ENCODE data around the gene CTNNA1.
A peak's percentile ranks its signal among the peaks of the same experiment; 100 is the strongest.

The CTNNA1 gene

DNA sequence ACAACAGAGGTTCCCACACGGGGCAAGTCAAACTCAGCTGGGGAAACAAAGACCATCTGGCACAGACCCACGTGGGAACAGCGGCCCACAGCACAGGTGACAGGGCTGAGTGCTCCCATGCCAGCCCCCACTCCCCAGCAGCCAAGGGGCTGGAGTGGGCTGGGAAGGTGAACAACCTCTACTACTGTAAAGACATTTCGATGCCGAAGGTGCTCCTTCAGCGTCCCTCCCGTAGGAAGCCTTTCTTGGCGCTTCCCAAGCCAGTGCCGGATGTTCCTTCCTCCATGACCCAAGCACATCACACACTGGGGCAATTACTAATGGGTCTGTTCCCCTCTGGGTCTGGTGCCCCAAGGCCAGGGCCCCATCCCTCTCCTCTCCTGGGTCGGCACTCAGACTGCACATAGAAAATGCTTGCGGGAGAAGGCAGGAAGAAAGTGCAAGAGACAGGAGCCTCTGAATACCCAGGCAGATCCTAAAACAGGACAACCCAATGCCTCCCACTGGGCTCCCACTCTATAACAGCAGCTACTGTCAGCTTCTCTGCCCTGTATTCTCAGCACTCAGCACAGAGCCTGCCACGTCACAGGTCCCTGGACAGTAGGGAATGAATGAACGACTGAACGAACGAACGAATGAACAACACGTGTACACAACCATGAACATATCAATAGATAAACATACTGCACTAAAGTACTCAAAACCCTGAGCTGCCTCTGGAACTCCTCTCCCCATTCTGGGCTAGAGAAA lies 198.9 kb downstream of the CTNNA1 start:
- H3K4me3 Mint-ChIP-seq, result no peak overlapping the region
- no peaks in the 10 kb centered on the region for H3K27me3 Mint-ChIP-seq
- H3K27ac Mint-ChIP-seq, result peak overlapping the region in 1 of 2 donors; percentile 74
- ATAC-seq (no peak), DNase-seq (no peak)
- peaks cover 21% of the 10 kb centered on the region for H3K4me1 Mint-ChIP-seq
- no peaks in the 10 kb centered on the region for H3K9me3 Mint-ChIP-seq

DNA sequence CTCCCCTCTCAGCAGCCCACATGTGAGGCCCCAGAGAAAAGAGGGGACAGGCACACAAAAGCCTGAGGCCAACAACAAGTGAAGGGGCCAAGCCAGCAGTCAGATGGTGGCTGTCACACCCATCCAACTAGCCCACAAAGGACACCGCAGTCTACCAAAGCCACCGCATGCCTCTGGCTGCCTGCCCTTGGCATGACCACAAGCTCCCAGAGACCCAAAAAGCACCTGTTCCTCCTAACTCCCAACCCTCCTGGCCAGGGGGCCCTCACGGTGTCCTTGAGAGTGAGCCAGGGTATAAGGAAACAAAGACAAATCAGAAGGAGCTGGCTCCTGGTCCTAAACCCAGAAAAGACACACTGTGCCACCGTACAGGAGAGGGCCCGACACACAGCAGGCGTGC lies 199.7 kb downstream of the CTNNA1 start:
- Mint-ChIP-seq H3K27me3 (no peaks in the 10 kb centered on the region), H3K4me1 (peaks cover 21% of the 10 kb centered on the region), H3K27ac (peak overlapping the region; percentile 80 to 86), H3K9me3 (no peaks in the 10 kb centered on the region), H3K4me3 (peak overlapping the region in 1 of 2 donors; percentile 16)
- ATAC-seq (peak; percentile 11), DNase-seq (no peak)

GRCh38 chr5:138953387-138954256 lies 200.4 kb downstream of the CTNNA1 start:
- no peaks in the 10 kb centered on the region for H3K27me3 Mint-ChIP-seq
- H3K4me1 Mint-ChIP-seq, result peaks cover 21% of the 10 kb centered on the region
- peak; percentile 72 for ATAC-seq
- no peaks in the 10 kb centered on the region for H3K9me3 Mint-ChIP-seq
- DNase-seq, result no peak
- peak overlapping the region in 1 of 2 donors; percentile 19 for H3K4me3 Mint-ChIP-seq
- peak overlapping the region in 1 of 2 donors; percentile 86 for H3K27ac Mint-ChIP-seq

DNA sequence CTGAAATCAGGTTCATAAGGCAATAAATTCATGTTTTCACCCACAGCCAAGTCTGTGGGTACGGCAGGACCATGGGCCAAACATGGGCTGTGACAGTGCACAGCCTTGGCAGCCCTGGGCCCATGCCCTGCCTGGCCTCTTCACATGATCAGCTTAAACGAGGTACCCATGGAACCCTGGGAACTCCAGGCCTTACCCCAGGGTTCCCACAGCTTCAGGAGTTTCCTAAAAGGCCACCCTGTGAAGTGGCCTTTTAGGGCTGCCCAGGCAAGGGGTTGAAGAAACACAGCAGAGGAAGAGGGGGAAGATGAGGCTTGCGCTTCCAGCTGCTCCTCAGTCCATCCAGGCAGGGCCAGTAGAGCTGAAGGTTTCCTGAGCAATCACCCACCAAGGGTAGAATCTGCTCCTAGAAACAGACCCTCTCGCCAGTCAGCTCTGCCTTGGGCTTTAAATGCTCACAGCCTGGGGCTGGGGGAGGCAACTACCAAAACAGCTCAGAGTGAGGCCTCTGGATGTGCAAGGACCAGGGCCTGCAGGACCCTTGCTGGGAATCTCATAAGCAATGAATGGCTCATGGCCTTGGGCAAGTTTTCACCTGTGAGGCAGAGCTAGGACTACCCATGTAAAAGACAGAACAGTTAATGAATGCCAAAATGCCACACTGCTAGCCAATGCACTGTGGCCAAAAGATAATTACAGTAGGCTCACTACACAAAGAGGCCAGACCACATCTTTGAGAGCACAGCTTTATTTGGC lies 201.2 kb downstream of the CTNNA1 start:
- DNase-seq (no peak), ATAC-seq (no peak)
- no peak overlapping the region for H3K27ac Mint-ChIP-seq
- H3K27me3 Mint-ChIP-seq, result no peaks in the 10 kb centered on the region
- peaks cover 21% of the 10 kb centered on the region for H3K4me1 Mint-ChIP-seq
- no peaks in the 10 kb centered on the region for H3K9me3 Mint-ChIP-seq
- H3K4me3 Mint-ChIP-seq, result no peak overlapping the region

DNA sequence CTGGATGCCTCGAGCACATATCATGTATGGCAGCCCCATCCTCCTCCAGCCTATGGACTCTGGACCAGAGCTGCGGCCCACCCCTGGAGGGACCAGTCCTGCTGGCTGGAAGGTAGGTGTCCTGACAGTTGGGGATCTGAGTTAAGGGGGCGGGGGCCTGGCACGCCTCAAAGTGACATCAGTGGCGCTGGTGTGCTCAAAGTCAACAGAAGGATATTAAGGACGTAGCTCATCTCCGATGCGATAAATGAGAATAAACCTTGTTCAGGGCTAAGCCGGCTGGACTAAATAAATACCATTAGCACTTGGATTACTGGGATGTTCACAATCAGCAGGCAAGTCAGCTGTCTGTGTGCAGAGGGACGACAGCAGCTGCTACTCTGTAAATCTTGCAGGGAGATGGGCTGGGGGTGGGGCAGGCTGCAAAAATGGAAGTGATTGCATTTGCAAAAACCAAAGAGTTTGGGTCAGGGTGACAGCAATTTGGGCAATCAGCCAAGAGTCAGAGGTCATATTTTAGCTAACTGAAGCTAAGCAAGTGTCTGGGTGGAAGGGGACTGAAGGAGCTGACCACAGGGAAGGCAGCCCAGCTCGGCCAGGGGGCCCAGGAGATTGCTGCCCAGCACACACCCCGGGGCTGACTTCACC lies 201.9 kb downstream of the CTNNA1 start:
- Mint-ChIP-seq H3K27ac (no peak overlapping the region), H3K4me1 (peaks cover 21% of the 10 kb centered on the region), H3K4me3 (no peak overlapping the region), H3K9me3 (no peaks in the 10 kb centered on the region), H3K27me3 (no peaks in the 10 kb centered on the region)
- ATAC-seq, result no peak
- no peak for DNase-seq

GRCh38 chr5:138955671-138956295 lies 202.6 kb downstream of the CTNNA1 start:
- ATAC-seq, result no peak
- H3K9me3 Mint-ChIP-seq, result no peaks in the 10 kb centered on the region
- H3K4me1 Mint-ChIP-seq, result peaks cover 21% of the 10 kb centered on the region
- no peak overlapping the region for H3K4me3 Mint-ChIP-seq
- H3K27ac Mint-ChIP-seq, result no peak overlapping the region
- no peak for DNase-seq
- H3K27me3 Mint-ChIP-seq, result no peaks in the 10 kb centered on the region

- H3K4me1 Mint-ChIP-seq, result peaks cover 21% of the 10 kb centered on the region
- H3K27ac Mint-ChIP-seq, result peak overlapping the region; percentile 17 to 30
- H3K9me3 Mint-ChIP-seq, result no peaks in the 10 kb centered on the region
- H3K27me3 Mint-ChIP-seq, result no peaks in the 10 kb centered on the region
- DNase-seq (no peak), ATAC-seq (no peak)
- H3K4me3 Mint-ChIP-seq, result no peak overlapping the region
Measured at GRCh38 chr5:138956801-138957200, 203.6 kb downstream of the CTNNA1 start.

DNA sequence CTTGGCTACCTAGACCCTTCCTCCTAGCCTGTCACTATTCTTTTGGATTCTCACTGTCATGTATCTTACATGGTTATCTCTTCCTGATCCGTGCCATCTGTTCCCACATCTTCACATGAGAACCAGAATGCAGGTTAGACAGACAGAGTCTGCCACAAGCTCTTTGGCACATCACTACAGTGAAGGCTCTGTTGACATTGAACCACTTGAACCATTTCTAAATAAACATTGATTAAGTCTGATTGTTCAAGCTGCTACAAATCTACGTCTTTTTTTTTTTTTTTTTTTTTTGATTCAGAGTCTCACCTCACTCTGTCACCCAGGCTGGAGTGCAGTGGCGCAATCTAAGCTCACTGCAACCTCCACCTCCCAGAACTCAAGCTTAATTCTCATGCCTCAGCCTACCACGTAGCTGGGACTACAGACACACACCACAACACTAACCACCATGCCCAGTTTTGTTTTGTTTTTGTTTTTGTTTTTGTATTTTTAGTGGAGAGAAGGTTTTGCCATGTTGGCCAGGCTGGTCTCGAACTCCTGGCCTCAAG lies 207.0 kb downstream of the CTNNA1 start:
- no peak overlapping the region for H3K4me3 Mint-ChIP-seq

GRCh38 chr5:138961221-138961620 lies 208.0 kb downstream of the CTNNA1 start:
- Mint-ChIP-seq H3K4me1 (no peaks in the 10 kb centered on the region), H3K9me3 (no peaks in the 10 kb centered on the region), H3K27me3 (no peaks in the 10 kb centered on the region), H3K4me3 (no peak overlapping the region), H3K27ac (no peak overlapping the region)
- DNase-seq (no peak), ATAC-seq (no peak)

More for the DNA sequence above, 207.0 kb downstream of the CTNNA1 start:
- H3K9me3 Mint-ChIP-seq, result no peaks in the 10 kb centered on the region
- no peaks in the 10 kb centered on the region for H3K27me3 Mint-ChIP-seq
- ATAC-seq (no peak), DNase-seq (no peak)
- no peak overlapping the region for H3K27ac Mint-ChIP-seq
- no peaks in the 10 kb centered on the region for H3K4me1 Mint-ChIP-seq

GRCh38 chr5:138961729-138962128 lies 208.5 kb downstream of the CTNNA1 start:
- H3K4me1 Mint-ChIP-seq, result no peaks in the 10 kb centered on the region
- peak overlapping the region in 1 of 2 donors; percentile 49 for H3K27ac Mint-ChIP-seq
- H3K4me3 Mint-ChIP-seq, result no peak overlapping the region
- no peaks in the 10 kb centered on the region for H3K27me3 Mint-ChIP-seq
- DNase-seq, result no peak
- no peaks in the 10 kb centered on the region for H3K9me3 Mint-ChIP-seq
- no peak for ATAC-seq

GRCh38 chr5:138962614-138963370 lies 209.6 kb downstream of the CTNNA1 start:
- ATAC-seq (no peak), DNase-seq (no peak)
- Mint-ChIP-seq H3K4me1 (no peaks in the 10 kb centered on the region), H3K27ac (no peak overlapping the region), H3K9me3 (no peaks in the 10 kb centered on the region), H3K4me3 (no peak overlapping the region), H3K27me3 (no peaks in the 10 kb centered on the region)

- Mint-ChIP-seq H3K9me3 (no peaks in the 10 kb centered on the region), H3K27me3 (no peaks in the 10 kb centered on the region), H3K4me3 (no peak overlapping the region), H3K4me1 (no peaks in the 10 kb centered on the region), H3K27ac (peak overlapping the region in 1 of 2 donors; percentile 28)
- DNase-seq, result no peak
- no peak for ATAC-seq
Measured at GRCh38 chr5:138963763-138964371, 210.6 kb downstream of the CTNNA1 start.

DNA sequence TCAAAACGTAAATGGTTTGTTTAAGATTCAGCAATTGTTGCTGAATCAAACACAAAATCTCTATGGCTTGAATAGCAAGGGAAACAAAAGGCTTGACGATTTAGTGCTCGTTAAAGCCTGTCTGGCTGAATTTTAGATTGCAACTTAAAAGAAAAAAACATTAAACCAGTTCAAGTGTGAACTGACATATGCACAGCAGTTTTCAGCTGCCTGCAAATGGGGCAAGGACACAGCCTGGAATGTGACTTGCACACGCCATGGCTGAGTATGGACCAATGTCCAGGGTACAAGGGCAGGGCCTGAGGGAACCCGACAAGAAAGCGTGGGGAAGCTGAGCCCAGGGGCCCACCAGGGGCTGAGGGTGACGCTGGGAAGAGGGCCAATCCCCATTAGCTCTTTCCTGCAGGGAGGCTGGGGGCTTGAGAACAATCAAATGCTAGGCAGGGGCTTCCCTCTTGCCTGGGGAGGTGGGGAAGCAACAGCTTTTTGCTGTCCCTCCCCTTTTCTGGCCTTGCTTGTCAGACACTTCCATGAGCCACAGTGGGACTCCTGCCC lies 211.5 kb downstream of the CTNNA1 start:
- H3K4me1 Mint-ChIP-seq, result no peaks in the 10 kb centered on the region
- ATAC-seq, result no peak
- no peak for DNase-seq
- no peak overlapping the region for H3K27ac Mint-ChIP-seq
- no peaks in the 10 kb centered on the region for H3K27me3 Mint-ChIP-seq
- H3K4me3 Mint-ChIP-seq, result no peak overlapping the region
- no peaks in the 10 kb centered on the region for H3K9me3 Mint-ChIP-seq

All from stimulated activated naive CD8-positive, alpha-beta T cell treated with anti-CD3 and anti-CD28 coated beads, Interleukin-15, amount 100 ng/mL, for 72 hours (primary cell).